ENCODE results near the gene C1orf232. TPM values are rescaled to one million over a fixed set of nuclear protein-coding genes. Genes with fewer than 3 reads are reported as not detected.

Gene C1orf232
- total RNA-seq, 1 experiment from 2014 or later, result not detected

GRCh38 chr1:26134466-26134865 is 34.3 kb downstream of the C1orf232 start:
- WGBS (ENCODE audit: extremely low coverage, insufficient read length, low lambda C conversion rate), result no CpG with 5 or more reads among the region's 3 CpGs
- H3K27me3 ChIP-seq (ENCODE audit: insufficient read depth, low read length), result no peaks in the 10 kb centered on the region
- Mint-ChIP-seq H3K4me1 (peaks cover 6 to 8% of the 10 kb centered on the region in 2 experiments), H3K9me3 (peaks cover 0 to 2% of the 10 kb centered on the region in 2 experiments; a peak in 2 of 5 replicates), H3K27ac (no peak overlapping the region), H3K27me3 (ENCODE audit: low read depth) (peaks cover 2% of the 10 kb centered on the region), H3K4me3 (no peak overlapping the region), H3K36me3 (ENCODE audit: insufficient read depth in 1 of 3, low read depth in 3 of 3) (no peaks in the 10 kb centered on the region)
- H3K56ac ChIP-seq (ENCODE audit: insufficient read length, low read depth, low read length), result no peak overlapping the region
- no peak overlapping the region for H2AK5ac ChIP-seq (ENCODE audit: insufficient read length, low read length)
- H2BK15ac ChIP-seq (ENCODE audit: low read depth, low read length), result no peak overlapping the region
- H3K9ac ChIP-seq (ENCODE audit: extremely low read depth, insufficient read length, low read length), result no peak overlapping the region
- no peaks in the 10 kb centered on the region for H3K79me2 ChIP-seq (ENCODE audit: insufficient read depth, low read length)
- H2BK5ac ChIP-seq (ENCODE audit: insufficient read length, low read length), result no peak overlapping the region
- H4K20me1 ChIP-seq (ENCODE audit: control insufficient read depth, insufficient read depth, insufficient read length), result no peaks in the 10 kb centered on the region
- no peak overlapping the region for H3K4ac ChIP-seq (ENCODE audit: low read depth, low read length)
- no peaks in the 10 kb centered on the region for H3K4me1 ChIP-seq (ENCODE audit: insufficient read depth, low read length)
- no peak overlapping the region for H3T11ph ChIP-seq (ENCODE audit: low read length)
- no peak overlapping the region for H3K27ac ChIP-seq (ENCODE audit: insufficient read length, low read depth, low read length)
- no peaks in the 10 kb centered on the region for H3K9me3 ChIP-seq (ENCODE audit: control insufficient read depth, low read depth, low read length)
- H3K23me2 ChIP-seq (ENCODE audit: insufficient read length, low read depth, low read length, poor library complexity, severe bottlenecking), result no peaks in the 10 kb centered on the region
- no peak overlapping the region for H3K18ac ChIP-seq (ENCODE audit: insufficient read length, low read depth, low read length)
- H3K23ac ChIP-seq (ENCODE audit: insufficient read length, low read depth, low read length), result no peak overlapping the region
- H4K91ac ChIP-seq (ENCODE audit: insufficient read length, low read depth, low read length), result no peak overlapping the region
- H3K79me1 ChIP-seq (ENCODE audit: insufficient read depth, low read depth, low read length, poor library complexity, severe bottlenecking), result no peaks in the 10 kb centered on the region
- H2BK120ac ChIP-seq (ENCODE audit: low read depth, low read length, poor library complexity, severe bottlenecking), result no peak overlapping the region
- H4K8ac ChIP-seq (replicated peaks; ENCODE audit: insufficient read length, low read depth, low read length), result no peak overlapping the region
- DNase-seq, result no peak
- H2BK20ac ChIP-seq (ENCODE audit: low read depth, low read length, poor library complexity, severe bottlenecking), result no peak overlapping the region
- no peak for TF ChIP-seq CTCF (conservative IDR thresholded peaks at IDR 0.05)
- H2BK12ac ChIP-seq (ENCODE audit: insufficient read length, low read depth, low read length), result no peak overlapping the region
- no peak overlapping the region for H4K5ac ChIP-seq (ENCODE audit: insufficient read length, low read depth, low read length)
- H2AFZ ChIP-seq (ENCODE audit: low read length), result no peak overlapping the region
- no peak overlapping the region for H3K4me2 ChIP-seq (ENCODE audit: insufficient read depth, insufficient read length, low read length)
- H3K14ac ChIP-seq (ENCODE audit: insufficient read depth, low read length), result no peak overlapping the region

All from H9 (cell line).